Fibroblast of skin of left biceps (primary cell): ENCODE data around the gene WHAMM.
"Not testable (repeated sequence)": the region's sequence is repeated elsewhere in the genome, so short reads cannot be mapped to it uniquely, and the experiment has no call there.

Source experiments
- DNase-seq, 2 experiments: peaks; one replicate each; pipeline ENCODE4 v3.0.0-alpha.2; 2013; ENCODE audit warnings: low read depth in 2 of 2

Gene WHAMM

GRCh38 chr15:82809308-82810060 lies at the start of gene WHAMM:
Gene WHAMM, plus strand, starts transcription at chr15:82809628. Its CDS starts 99 bp downstream, at chr15:82809727.
- DNase-seq = peak; percentile 94 to 95

DNA sequence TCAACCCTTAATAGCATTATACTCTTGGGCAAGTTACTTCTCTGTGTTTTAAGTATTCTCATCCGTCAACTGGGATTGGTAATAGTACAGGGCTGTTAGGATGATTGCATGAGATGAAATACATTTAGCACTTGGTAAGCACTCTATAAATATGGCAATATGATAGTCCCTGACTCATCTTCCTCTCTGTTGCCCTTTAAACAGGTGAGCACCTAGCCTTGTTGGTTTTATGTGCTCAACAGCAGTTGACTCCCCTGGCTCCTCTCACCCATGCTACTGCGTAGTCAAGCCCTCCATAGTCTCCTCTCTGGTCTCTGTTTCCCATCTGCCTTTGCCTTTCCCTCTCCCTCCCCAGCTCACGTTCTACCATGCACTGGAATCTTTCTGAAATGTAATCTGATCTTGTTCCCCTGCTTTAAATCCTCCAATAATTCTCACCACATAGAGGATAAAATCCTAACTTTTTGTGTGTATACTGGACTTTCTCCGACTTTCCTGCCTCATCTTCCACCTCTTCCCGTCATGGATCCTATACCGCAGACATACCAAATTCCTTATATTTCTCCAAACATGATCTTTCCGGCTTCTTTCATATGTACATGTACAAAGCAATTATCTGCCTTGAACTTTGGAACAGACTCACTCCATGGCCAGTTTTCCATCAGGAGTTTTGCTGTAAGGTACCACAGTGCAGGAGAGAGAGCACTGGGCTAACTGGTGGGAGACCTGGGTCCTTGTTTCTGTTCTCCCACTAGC lies 45.9 kb upstream of the WHAMM start:
- DNase-seq = no peak

GRCh38 chr15:82764117-82764490 lies 45.3 kb upstream of the WHAMM start:
- no peak for DNase-seq

GRCh38 chr15:82764740-82765139 lies 44.7 kb upstream of the WHAMM start:
- DNase-seq = no peak

DNA sequence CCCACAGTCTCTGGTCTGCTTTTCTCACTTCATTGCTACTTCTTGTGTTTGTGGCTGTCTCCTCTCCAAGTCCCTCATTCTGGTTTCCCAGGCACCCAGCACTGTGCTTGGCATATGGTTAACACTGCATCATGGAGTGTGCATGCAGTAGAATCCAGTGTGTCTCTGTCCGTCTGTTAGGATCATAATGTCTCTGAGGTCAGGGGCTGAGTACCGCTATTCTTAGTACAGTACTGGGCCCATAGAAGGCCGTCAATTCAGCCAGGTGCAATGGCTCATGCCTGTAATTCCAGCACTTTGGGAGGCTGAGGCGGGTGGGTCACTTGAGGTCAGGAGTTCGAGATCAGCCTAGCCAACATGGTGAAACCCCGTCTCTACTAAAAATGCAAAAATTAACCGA lies 43.2 kb upstream of the WHAMM start:
- not testable (repeated sequence) for DNase-seq

- no peak for DNase-seq
Measured at GRCh38 chr15:82767163-82767829, 42.1 kb upstream of the WHAMM start.

DNA sequence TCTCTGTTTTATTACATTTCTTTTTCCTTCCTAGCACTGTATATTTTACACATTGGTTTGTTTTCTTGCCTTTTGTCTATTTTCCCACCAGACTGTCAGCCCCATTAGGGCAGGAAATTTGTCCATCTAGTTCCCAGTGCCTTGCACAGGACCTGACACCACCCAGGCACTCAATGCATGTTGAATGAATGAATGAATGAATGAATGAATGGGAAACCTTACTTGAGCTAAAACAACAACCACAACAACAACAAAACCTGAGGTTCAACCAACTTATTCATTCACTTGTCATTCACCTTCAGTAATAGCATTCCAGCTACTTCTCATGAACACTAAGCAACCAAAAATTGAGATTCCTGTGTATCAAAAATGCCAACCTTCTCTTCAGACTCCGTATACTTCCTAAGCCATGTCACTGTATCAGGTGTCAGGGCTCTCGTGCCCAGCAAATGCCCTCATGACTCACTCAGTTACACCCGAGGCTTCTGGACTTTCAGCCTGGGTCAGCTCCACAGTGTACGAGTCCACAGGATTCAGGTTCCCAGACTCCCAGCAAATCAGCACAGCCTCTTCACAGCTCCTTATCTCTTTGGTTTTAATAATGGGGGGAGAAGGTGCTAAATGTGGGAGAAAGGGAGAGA lies 40.9 kb upstream of the WHAMM start:
- DNase-seq = no peak

GRCh38 chr15:82771789-82772607 lies 37.4 kb upstream of the WHAMM start:
- DNase-seq = no peak

- no peak for DNase-seq
Measured at GRCh38 chr15:82774496-82774895, 34.9 kb upstream of the WHAMM start.

GRCh38 chr15:82778755-82779154 lies 30.7 kb upstream of the WHAMM start:
- DNase-seq = no peak

DNA sequence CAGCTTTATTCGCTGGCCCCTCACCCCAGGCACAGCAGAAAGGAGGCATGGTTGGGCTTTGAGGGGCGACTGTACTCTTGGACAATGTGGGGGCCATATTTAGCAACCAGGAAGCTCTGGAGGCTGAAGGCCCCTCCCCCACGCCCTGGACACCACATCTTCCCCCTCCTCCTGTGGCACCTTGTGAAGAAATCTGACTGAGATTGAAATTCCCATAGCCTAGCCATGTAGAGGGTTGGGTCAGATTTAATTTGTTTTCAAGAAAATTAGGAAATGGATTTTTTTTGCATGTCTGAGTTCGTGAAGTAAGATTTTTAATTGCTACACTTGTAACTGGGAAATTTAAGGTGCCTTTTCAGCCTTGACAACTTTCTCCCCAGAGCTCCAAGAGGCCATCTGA lies 28.1 kb upstream of the WHAMM start:
- no peak for DNase-seq

DNA sequence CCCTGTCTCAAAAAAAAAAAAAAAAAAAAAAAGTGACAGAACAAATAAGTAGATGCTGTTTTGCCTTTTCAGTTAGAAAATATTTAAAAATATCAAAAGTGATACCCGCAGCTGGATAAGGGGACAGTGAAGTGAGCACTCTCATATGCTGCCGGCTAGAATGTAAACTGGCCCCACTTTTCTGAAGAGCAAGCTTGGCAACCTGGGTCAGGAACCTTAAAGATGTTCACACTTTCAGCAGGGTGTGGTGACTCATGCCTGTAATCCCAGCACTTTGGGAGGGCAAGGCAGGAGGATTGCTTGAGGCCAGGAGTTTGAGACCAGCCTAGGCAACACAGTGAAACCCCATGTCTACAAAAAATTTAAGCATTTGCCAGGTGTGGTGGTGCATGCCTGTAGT lies 20.9 kb upstream of the WHAMM start:
- no peak for DNase-seq

- DNase-seq = no peak
Measured at GRCh38 chr15:82789491-82789890, 19.9 kb upstream of the WHAMM start.

DNA sequence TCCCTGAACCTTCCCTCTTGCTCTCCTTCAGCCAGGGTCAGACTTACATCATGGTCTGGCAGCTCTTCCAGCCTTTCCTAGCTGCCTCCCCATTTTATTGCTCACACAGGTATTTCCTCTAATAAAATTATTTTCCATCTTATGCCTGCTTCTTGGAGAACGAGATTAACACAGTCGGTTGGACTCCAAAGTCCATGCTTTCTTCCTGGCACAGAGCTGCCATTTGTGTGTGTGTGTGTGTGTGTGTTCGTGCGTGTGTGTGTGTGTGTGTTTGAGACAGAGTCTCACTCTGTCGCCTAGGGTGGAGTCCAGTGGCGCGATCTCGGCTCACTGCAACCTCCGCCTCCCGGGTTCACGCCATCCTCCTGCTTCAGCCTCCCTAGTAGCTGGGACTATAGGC lies 19.1 kb upstream of the WHAMM start:
- DNase-seq = no peak

DNA sequence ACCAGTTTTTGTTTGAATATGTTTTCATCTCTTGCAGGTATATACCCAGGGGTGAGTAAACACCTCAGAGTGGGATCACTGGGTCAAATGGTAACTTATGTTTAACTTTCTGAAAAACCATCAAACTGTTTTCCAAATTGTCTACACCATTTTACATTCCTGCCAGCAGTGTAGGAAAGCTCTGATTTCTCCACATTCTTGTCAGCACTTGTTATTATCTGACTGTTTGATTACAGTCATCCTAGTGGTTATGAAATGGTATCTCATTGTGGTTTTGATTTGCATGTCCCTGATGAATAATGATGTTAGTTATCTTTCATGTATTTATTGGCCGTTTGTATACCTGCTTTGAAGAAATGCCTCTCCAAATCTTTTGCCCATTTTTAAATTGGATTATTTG lies 17.4 kb upstream of the WHAMM start:
- DNase-seq = no peak

DNA sequence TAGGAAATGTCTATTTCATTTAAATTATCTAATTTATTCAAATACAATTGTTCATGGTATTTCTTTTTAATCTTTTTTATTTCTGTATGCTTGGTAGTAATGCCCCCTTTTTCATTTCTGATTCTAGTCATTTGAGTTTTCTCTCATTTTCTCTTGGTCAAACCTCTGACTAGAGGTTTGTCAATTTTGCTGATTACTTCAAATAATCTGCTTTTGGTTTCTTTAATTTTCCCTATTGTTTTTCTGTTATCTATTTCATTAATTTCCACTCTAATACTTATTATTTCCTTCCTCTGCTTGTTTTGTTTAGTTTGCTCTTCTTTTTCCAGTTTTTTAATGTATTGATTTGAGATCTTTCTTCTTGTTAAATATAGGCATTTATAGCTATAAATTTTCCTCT lies 15.7 kb upstream of the WHAMM start:
- no peak for DNase-seq

GRCh38 chr15:82798104-82798503 lies 11.3 kb upstream of the WHAMM start:
- no peak for DNase-seq

- DNase-seq = no peak
Measured at GRCh38 chr15:82798531-82799166, 10.8 kb upstream of the WHAMM start.

- no peak for DNase-seq
Measured at GRCh38 chr15:82799183-82799841, 10.1 kb upstream of the WHAMM start.

DNA sequence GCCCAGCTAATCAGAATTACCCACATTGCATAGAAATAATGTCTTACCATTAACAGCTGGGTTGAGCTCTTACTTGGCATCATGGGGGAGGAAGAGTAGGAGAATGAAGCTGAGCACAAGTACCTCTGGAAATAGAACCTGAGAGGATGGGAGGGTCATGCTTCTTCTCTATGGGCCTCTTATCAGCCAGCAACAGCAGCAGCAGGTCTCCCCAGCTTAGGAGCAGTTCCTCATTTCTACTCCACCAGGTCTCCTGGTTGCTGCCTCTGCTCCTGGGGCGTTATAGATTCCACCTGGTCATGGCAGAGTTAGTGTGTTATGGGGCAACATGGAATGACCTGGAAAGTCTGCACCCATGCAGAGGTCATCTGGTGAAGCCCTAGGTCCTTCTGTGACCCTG lies 6.9 kb upstream of the WHAMM start:
- no peak for DNase-seq
